HepG2 (cell line): Measurements from ENCODE around the gene DYRK1B. TPM values are rescaled to one million over a fixed set of nuclear protein-coding genes. Genes with fewer than 3 reads are reported as not detected.

Experiments used
- CCDC6 ChIP-seq: sonication (generic); formaldehyde crosslinking; IDR thresholded peaks from 2 replicates; pipeline ENCODE4 v1.8.1; 2022; ENCODE audit warnings: mild to moderate bottlenecking, missing genetic modification reagents, moderate library complexity
- DR1 ChIP-seq: sonication (generic); formaldehyde crosslinking; IDR thresholded peaks from 2 replicates; pipeline ENCODE4 v1.8.0; 2021; ENCODE audit warnings: mild to moderate bottlenecking, missing genetic modification reagents, inconsistent platforms
- HDAC2 ChIP-seq: sonication (generic); formaldehyde crosslinking; IDR thresholded peaks from 2 replicates; pipeline ENCODE4 v1.4.0; 2020; ENCODE audit warnings: missing genetic modification reagents
- MAFG ChIP-seq: sonication (generic); formaldehyde crosslinking; IDR thresholded peaks from 2 replicates; pipeline ENCODE4 v1.5.1; 2020; ENCODE audit warnings: mild to moderate bottlenecking, missing genetic modification reagents
- NR2C2 ChIP-seq: sonication (generic); formaldehyde crosslinking; IDR thresholded peaks from 2 replicates; pipeline ENCODE4 v1.4.0; 2020; ENCODE audit warnings: missing genetic modification reagents, mild to moderate bottlenecking, moderate library complexity, borderline replicate concordance
- PAX8 ChIP-seq: sonication (generic); formaldehyde crosslinking; IDR thresholded peaks from 2 replicates; pipeline ENCODE4 v1.8.0; 2022; ENCODE audit warnings: mild to moderate bottlenecking, missing genetic modification reagents, borderline replicate concordance
- SNAI1 ChIP-seq: sonication (generic); formaldehyde crosslinking; IDR thresholded peaks from 2 replicates; pipeline ENCODE4 v1.5.0; 2020; ENCODE audit warnings: mild to moderate bottlenecking, missing genetic modification reagents, borderline replicate concordance
- SOX13 ChIP-seq, 3 experiments: fragments of 450-650 bp in 1 of 3; sonication (generic) in 1 of 3; formaldehyde crosslinking in 1 of 3; IDR thresholded peaks in 2 of 3; conservative IDR thresholded peaks in 1 of 3; 2 replicates each; pipeline versions ENCODE4 v1.5.0 to v1.6.1; 2016 to 2020; ENCODE audit warnings: antibody characterized with exemption in 1 of 3, mild to moderate bottlenecking in 1 of 3, missing compliant biosample characterization in 1 of 3, missing genetic modification reagents in 1 of 3, moderate library complexity in 1 of 3
- TOE1 ChIP-seq: sonication (generic); formaldehyde crosslinking; IDR thresholded peaks from 2 replicates; pipeline ENCODE4 v1.4.0; 2020; ENCODE audit warnings: mild to moderate bottlenecking, missing genetic modification reagents
- ZNF143 ChIP-seq: sonication (generic); formaldehyde crosslinking; IDR thresholded peaks from 2 replicates; pipeline ENCODE4 v1.4.0; 2020; ENCODE audit warnings: missing genetic modification reagents
- ZNF276 ChIP-seq: sonication (generic); formaldehyde crosslinking; IDR thresholded peaks from 2 replicates; pipeline ENCODE4 v1.4.0; 2020; ENCODE audit warnings: mild to moderate bottlenecking, low read depth, missing genetic modification reagents
- ZNF484 ChIP-seq: sonication (generic); formaldehyde crosslinking; IDR thresholded peaks from 2 replicates; pipeline ENCODE4 v1.5.1; 2020; ENCODE audit warnings: mild to moderate bottlenecking, low read depth, missing genetic modification reagents, borderline replicate concordance
- ZSCAN12 ChIP-seq: sonication (generic); formaldehyde crosslinking; IDR thresholded peaks from 2 replicates; pipeline ENCODE4 v1.9.0; 2021; ENCODE audit warnings: mild to moderate bottlenecking, missing genetic modification reagents
- polyA plus RNA-seq, 8 experiments: library from polyadenylated mRNA; depleted of rRNA in 3 of 8; stranded (reverse) in 7 of 8; unstranded in 1 of 8; fragments of >200 nt; fragmentation: Illumina TruSeq in 4 of 8; extraction: Trizol in 4 of 8; gene quantifications; 2 replicates each; pipeline versions ENCODE4 v1.2.1 to v1.2.3, GENCODE V29; 2011 to 2016; ENCODE audit warnings: low read depth in 4 of 8, missing spikeins in 1 of 8, mixed read lengths in 1 of 8; ENCODE audit not compliant: insufficient read depth in 1 of 8
- total RNA-seq, 5 experiments: library from RNA; depleted of rRNA; stranded (reverse); fragments of >200 nt; fragmentation: Illumina TruSeq; extraction: Trizol; gene quantifications; 2 replicates each; pipeline ENCODE4 v1.2.3, GENCODE V29; 2016; ENCODE audit warnings: low read depth in 1 of 5
- TF ChIP-seq, protein P1 (sequence below): sonication (generic); formaldehyde crosslinking; IDR thresholded peaks from 2 replicates; pipeline ENCODE4 v1.4.0; 2020; ENCODE audit warnings: missing genetic modification reagents, borderline replicate concordance
- TF ChIP-seq, protein P2 (sequence below): sonication (generic); formaldehyde crosslinking; IDR thresholded peaks from 2 replicates; pipeline ENCODE4 v1.8.0; 2022; ENCODE audit warnings: missing genetic modification reagents, low read depth, mild to moderate bottlenecking, borderline replicate concordance
- TF ChIP-seq, protein P3 (sequence below): sonication (generic); formaldehyde crosslinking; IDR thresholded peaks from 2 replicates; pipeline ENCODE4 v1.8.1; 2023; ENCODE audit warnings: mild to moderate bottlenecking, missing genetic modification reagents, borderline replicate concordance
- TF ChIP-seq, protein P4 (sequence below): sonication (generic); formaldehyde crosslinking; IDR thresholded peaks from 2 replicates; pipeline ENCODE4 v1.4.0; 2020; ENCODE audit warnings: missing genetic modification reagents
- TF ChIP-seq, protein P5 (sequence below): sonication (generic); formaldehyde crosslinking; IDR thresholded peaks from 2 replicates; pipeline ENCODE4 v1.4.0; 2020; ENCODE audit warnings: missing genetic modification reagents, borderline replicate concordance

The DYRK1B gene
- total and polyA plus RNA-seq, 2 of the 13 experiments (the other 11 are each of a cell fraction or from before 2014, with no cell fraction given): 0.82 to 1.3 TPM

GRCh38 chr19:39845933-39846677, 12.1 kb upstream of the DYRK1B start, which contains the start of gene FBL (continued):
- TF ChIP-seq ZNF276 (no peak), CCDC6 (CRISPR knock-in tag) (peak; percentile 64; the same call in 1 of the 2 replicates), TOE1 (CRISPR knock-in tag) (no peak; the same call in 1 of the 2 replicates), MAFG (CRISPR knock-in tag) (no peak), NR2C2 (CRISPR knock-in tag) (peak; percentile 69), ZSCAN12 (0 out of 2 replicates have a peak, but pooled peaks have one; percentile 11), SOX13 (IDR thresholded peaks at IDR 0.05) (no peak), SOX13 (CRISPR knock-in tag; conservative IDR thresholded peaks at IDR 0.05 in 1 of 2, IDR thresholded peaks at IDR 0.05 in 1 of 2) (no peak), ZNF484 (no peak), ZNF143 (no peak), HDAC2 (no peak), PAX8 (CRISPR knock-in tag) (peak; percentile 61; the same call in 1 of the 2 replicates), SNAI1 (CRISPR knock-in tag) (no peak), DR1 (peak; percentile 86)
- TF ChIP-seq, protein P1, sequence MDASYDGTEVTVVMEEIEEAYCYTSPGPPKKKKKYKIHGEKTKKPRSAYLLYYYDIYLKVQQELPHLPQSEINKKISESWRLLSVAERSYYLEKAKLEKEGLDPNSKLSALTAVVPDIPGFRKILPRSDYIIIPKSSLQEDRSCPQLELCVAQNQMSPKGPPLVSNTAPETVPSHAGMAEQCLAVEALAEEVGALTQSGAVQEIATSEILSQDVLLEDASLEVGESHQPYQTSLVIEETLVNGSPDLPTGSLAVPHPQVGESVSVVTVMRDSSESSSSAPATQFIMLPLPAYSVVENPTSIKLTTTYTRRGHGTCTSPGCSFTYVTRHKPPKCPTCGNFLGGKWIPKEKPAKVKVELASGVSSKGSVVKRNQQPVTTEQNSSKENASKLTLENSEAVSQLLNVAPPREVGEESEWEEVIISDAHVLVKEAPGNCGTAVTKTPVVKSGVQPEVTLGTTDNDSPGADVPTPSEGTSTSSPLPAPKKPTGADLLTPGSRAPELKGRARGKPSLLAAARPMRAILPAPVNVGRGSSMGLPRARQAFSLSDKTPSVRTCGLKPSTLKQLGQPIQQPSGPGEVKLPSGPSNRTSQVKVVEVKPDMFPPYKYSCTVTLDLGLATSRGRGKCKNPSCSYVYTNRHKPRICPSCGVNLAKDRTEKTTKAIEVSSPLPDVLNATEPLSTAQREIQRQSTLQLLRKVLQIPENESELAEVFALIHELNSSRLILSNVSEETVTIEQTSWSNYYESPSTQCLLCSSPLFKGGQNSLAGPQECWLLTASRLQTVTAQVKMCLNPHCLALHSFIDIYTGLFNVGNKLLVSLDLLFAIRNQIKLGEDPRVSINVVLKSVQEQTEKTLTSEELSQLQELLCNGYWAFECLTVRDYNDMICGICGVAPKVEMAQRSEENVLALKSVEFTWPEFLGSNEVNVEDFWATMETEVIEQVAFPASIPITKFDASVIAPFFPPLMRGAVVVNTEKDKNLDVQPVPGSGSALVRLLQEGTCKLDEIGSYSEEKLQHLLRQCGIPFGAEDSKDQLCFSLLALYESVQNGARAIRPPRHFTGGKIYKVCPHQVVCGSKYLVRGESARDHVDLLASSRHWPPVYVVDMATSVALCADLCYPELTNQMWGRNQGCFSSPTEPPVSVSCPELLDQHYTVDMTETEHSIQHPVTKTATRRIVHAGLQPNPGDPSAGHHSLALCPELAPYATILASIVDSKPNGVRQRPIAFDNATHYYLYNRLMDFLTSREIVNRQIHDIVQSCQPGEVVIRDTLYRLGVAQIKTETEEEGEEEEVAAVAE: peak; percentile 79; the same call in 1 of the 2 replicates
- TF ChIP-seq, protein P2, sequence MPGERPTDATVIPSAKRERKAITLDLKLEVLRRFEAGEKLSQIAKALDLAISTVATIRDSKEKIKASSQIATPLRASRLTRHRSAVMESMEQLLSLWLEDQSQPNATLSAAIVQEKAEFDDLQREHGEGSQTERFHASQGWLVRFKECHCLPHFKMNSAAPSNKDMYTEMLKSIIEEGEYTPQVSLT (CRISPR knock-in tag): no peak
- TF ChIP-seq, protein P3, sequence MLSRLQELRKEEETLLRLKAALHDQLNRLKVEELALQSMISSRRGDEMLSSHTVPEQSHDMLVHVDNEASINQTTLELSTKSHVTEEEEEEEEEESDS (CRISPR knock-in tag): no peak
- TF ChIP-seq, protein P4, sequence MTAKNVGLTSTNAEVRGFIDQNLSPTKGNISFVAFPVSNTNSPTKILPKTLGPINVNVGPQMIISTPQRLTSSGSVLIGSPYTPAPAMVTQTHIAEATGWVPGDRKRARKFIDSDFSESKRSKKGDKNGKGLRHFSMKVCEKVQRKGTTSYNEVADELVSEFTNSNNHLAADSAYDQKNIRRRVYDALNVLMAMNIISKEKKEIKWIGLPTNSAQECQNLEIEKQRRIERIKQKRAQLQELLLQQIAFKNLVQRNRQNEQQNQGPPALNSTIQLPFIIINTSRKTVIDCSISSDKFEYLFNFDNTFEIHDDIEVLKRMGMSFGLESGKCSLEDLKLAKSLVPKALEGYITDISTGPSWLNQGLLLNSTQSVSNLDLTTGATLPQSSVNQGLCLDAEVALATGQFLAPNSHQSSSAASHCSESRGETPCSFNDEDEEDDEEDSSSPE (CRISPR knock-in tag): peak; percentile 70
- TF ChIP-seq, protein P5, sequence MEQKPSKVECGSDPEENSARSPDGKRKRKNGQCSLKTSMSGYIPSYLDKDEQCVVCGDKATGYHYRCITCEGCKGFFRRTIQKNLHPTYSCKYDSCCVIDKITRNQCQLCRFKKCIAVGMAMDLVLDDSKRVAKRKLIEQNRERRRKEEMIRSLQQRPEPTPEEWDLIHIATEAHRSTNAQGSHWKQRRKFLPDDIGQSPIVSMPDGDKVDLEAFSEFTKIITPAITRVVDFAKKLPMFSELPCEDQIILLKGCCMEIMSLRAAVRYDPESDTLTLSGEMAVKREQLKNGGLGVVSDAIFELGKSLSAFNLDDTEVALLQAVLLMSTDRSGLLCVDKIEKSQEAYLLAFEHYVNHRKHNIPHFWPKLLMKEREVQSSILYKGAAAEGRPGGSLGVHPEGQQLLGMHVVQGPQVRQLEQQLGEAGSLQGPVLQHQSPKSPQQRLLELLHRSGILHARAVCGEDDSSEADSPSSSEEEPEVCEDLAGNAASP (CRISPR knock-in tag): no peak
